Neural cell (in vitro differentiated cells): ENCODE data around the gene DOCK8. TPM values are rescaled to one million over a fixed set of nuclear protein-coding genes. Genes with fewer than 3 reads are reported as not detected.

Source experiments
- H2AFZ ChIP-seq: fragments of 200-600, 300-800 bp; sonication (generic), shearing (Covaris generic); 2 replicates; pipeline ENCODE4 v1.6.0; 2014; ENCODE audit warnings: low read depth, mild to moderate bottlenecking, antibody characterized with exemption, low read length, moderate library complexity
- H3F3A ChIP-seq: fragments of 200-600 bp; shearing (Covaris generic); 2 replicates; pipeline ENCODE4 v1.6.1; 2016; ENCODE audit warnings: mild to moderate bottlenecking, moderate library complexity, mixed read lengths, antibody characterized with exemption, low read length; ENCODE audit not compliant: insufficient read depth, poor library complexity, severe bottlenecking
- H3K27ac ChIP-seq: fragments of 200-600, 300-800 bp; sonication (generic), shearing (Covaris generic); 2 replicates; pipeline ENCODE4 v1.5.1; 2014; ENCODE audit warnings: mild to moderate bottlenecking, low read length, moderate library complexity
- H3K27me3 ChIP-seq: fragments of 300-800, 200-600 bp; sonication (generic), shearing (Covaris generic); 2 replicates; pipeline ENCODE4 v1.6.0; 2014; ENCODE audit warnings: mild to moderate bottlenecking, low read depth, low read length, moderate library complexity; ENCODE audit not compliant: insufficient read depth
- H3K36me3 ChIP-seq: fragments of 300-800, 200-600 bp; sonication (generic), shearing (Covaris generic); 2 replicates; pipeline ENCODE4 v1.5.1; 2014; ENCODE audit warnings: mild to moderate bottlenecking, antibody characterized with exemption, low read length, moderate library complexity; ENCODE audit not compliant: insufficient read depth
- H3K4me2 ChIP-seq: fragments of 300-800, 200-600 bp; sonication (generic), shearing (Covaris generic); 2 replicates; pipeline ENCODE4 v1.6.0; 2014; ENCODE audit warnings: mild to moderate bottlenecking, low read length
- H3K4me3 ChIP-seq: fragments of 300-800, 200-600 bp; sonication (generic), shearing (Covaris generic); 2 replicates; pipeline ENCODE4 v1.5.1; 2014; ENCODE audit warnings: mild to moderate bottlenecking, low read length, moderate library complexity
- H3K79me2 ChIP-seq: fragments of 200-600 bp; shearing (Covaris generic); replicated peaks from 2 replicates; pipeline ENCODE4 v1.6.0; 2014; ENCODE audit warnings: mild to moderate bottlenecking, low read length, moderate library complexity; ENCODE audit not compliant: insufficient read depth
- H3K9ac ChIP-seq: fragments of 300-800, 200-600 bp; sonication (generic), shearing (Covaris generic); 2 replicates; pipeline ENCODE4 v1.6.1; 2016; ENCODE audit warnings: mild to moderate bottlenecking, low read length, mixed read lengths
- H3K9me2 ChIP-seq: fragments of 200-600 bp; shearing (Covaris generic); 2 replicates; pipeline ENCODE4 v1.6.1; 2016; ENCODE audit warnings: mild to moderate bottlenecking, low read length, mixed read lengths; ENCODE audit not compliant: insufficient read depth
- H3K9me3 ChIP-seq: fragments of 200-600, 300-800 bp; sonication (generic), shearing (Covaris generic); 2 replicates; pipeline ENCODE4 v1.6.1; 2016; ENCODE audit warnings: mild to moderate bottlenecking, mixed run types, low read length, moderate library complexity, mixed read lengths
- H4K20me1 ChIP-seq: fragments of 200-600 bp; shearing (Covaris generic); 2 replicates; pipeline ENCODE4 v1.6.1; 2016; ENCODE audit warnings: mild to moderate bottlenecking, mixed run types; ENCODE audit not compliant: insufficient read depth
- CTCF ChIP-seq: fragments of 450-650 bp; IDR thresholded peaks from 2 replicates; pipeline ENCODE4 v1.5.1; 2014; ENCODE audit warnings: antibody characterized with exemption, mild to moderate bottlenecking, moderate library complexity; ENCODE audit not compliant: poor library complexity, severe bottlenecking
- EP300 ChIP-seq: fragments of 450-650 bp; conservative IDR thresholded peaks from 2 replicates; pipeline ENCODE4 v1.6.1; 2014; ENCODE audit warnings: antibody characterized with exemption, mild to moderate bottlenecking, moderate library complexity; ENCODE audit not compliant: poor library complexity, severe bottlenecking
- EZH2 ChIP-seq: fragments of 200-600, 300-800 bp; shearing (Covaris generic), sonication (generic); IDR thresholded peaks from 2 replicates; pipeline ENCODE4 v1.6.1; 2014; ENCODE audit warnings: antibody characterized with exemption, low read length, borderline replicate concordance, mild to moderate bottlenecking; ENCODE audit not compliant: insufficient read depth, poor library complexity, severe bottlenecking
- MXI1 ChIP-seq: fragments of 450-650 bp; conservative IDR thresholded peaks from 2 replicates; pipeline ENCODE4 v1.6.1; 2014; ENCODE audit warnings: antibody characterized with exemption, mild to moderate bottlenecking; ENCODE audit not compliant: poor library complexity, severe bottlenecking
- POLR2AphosphoS5 ChIP-seq: IDR thresholded peaks from 2 replicates; pipeline ENCODE4 v1.6.1; 2012
- RAD21 ChIP-seq: fragments of 450-650 bp; conservative IDR thresholded peaks from 2 replicates; pipeline ENCODE4 v1.6.1; 2014; ENCODE audit warnings: antibody characterized with exemption, mild to moderate bottlenecking, moderate library complexity
- REST ChIP-seq: IDR thresholded peaks from 2 replicates; pipeline ENCODE4 v1.6.1; 2012; ENCODE audit warnings: borderline replicate concordance
- SMC3 ChIP-seq: fragments of 450-650 bp; conservative IDR thresholded peaks from 2 replicates; pipeline ENCODE4 v1.6.1; 2014; ENCODE audit warnings: antibody characterized with exemption, mild to moderate bottlenecking, moderate library complexity; ENCODE audit not compliant: poor library complexity
- TAF1 ChIP-seq: IDR thresholded peaks from 2 replicates; pipeline ENCODE4 v1.6.1; 2012; ENCODE audit warnings: low read depth
- polyA plus RNA-seq: library from polyadenylated mRNA; depleted of rRNA; stranded (reverse); fragments of >200 nt; gene quantifications from 2 replicates; pipeline ENCODE4 v1.2.3, GENCODE V29; 2014

Gene DOCK8
- polyA plus RNA-seq, 1 donor from 2014 or later: not detected

- Histone ChIP-seq H3K9me3 (no peaks in the 10 kb centered on the region), H3K27ac (no peak overlapping the region), H3K27me3 (no peaks in the 10 kb centered on the region), H3K9ac (no peak overlapping the region), H3F3A (no peaks in the 10 kb centered on the region), H3K36me3 (no peaks in the 10 kb centered on the region), H2AFZ (no peak overlapping the region), H3K9me2 (no peaks in the 10 kb centered on the region), H3K4me3 (no peak overlapping the region), H3K79me2 (no peaks in the 10 kb centered on the region), H3K4me2 (no peak overlapping the region), H4K20me1 (no peaks in the 10 kb centered on the region)
- no peak for TF ChIP-seq SMC3
- TF ChIP-seq TAF1: no peak
- TF ChIP-seq CTCF: no peak
- TF ChIP-seq POLR2AphosphoS5: no peak
- no peak for TF ChIP-seq RAD21
- TF ChIP-seq EZH2: no peak
- no peak for TF ChIP-seq MXI1
- TF ChIP-seq EP300: no peak
- no peak for TF ChIP-seq REST
These were observed 235.9 kb downstream of the DOCK8 start for GRCh38 chr9:450561-450960.

GRCh38 chr9:453832-454231, 239.2 kb downstream of the DOCK8 start:
- no peaks in the 10 kb centered on the region for H3K79me2 ChIP-seq
- H2AFZ ChIP-seq: no peak overlapping the region
- H3K9me2 ChIP-seq: no peaks in the 10 kb centered on the region
- no peaks in the 10 kb centered on the region for H3K27me3 ChIP-seq
- no peak for TF ChIP-seq CTCF
- no peak overlapping the region for H3K4me2 ChIP-seq
- no peak overlapping the region for H3K4me3 ChIP-seq
- H3K9ac ChIP-seq: no peak overlapping the region
- H3K36me3 ChIP-seq: no peaks in the 10 kb centered on the region
- no peaks in the 10 kb centered on the region for H3F3A ChIP-seq
- peaks cover 3% of the 10 kb centered on the region for H4K20me1 ChIP-seq
- H3K9me3 ChIP-seq: no peaks in the 10 kb centered on the region
- H3K27ac ChIP-seq: no peak overlapping the region
